Endothelial cell of hepatic sinusoid (primary cell): ENCODE data around the gene DBT.
"Not testable (repeated sequence)": the region's sequence is repeated elsewhere in the genome, so short reads cannot be mapped to it uniquely, and the experiment has no call there.

Experiments
- in situ Hi-C: cut with HindIII; loops from 2 replicates; pipeline ENCODE4 v1.10.0; 2017; ENCODE audit warnings: low sequenced_read_pairs

Gene DBT

DNA sequence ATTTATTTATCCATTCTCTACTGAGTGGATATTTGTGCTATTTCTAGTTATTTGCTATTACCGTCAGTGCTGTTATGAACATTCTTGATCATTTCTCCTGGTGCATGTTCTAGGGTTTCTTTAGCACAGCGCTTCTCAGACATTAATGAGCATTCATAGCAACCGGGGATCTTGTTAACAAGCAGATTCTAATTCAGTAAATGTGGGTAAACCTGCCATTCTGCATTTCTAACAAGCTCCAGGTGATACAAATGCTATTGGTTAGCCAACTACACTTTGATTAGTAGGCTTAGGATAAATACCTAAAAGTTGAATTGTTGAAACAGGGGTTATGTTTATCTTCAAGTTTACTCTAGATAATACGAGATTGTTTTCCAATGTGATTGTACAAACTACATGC lies 3.3 kb upstream of the DBT start:
- in situ Hi-C loops: no loop called here

DNA sequence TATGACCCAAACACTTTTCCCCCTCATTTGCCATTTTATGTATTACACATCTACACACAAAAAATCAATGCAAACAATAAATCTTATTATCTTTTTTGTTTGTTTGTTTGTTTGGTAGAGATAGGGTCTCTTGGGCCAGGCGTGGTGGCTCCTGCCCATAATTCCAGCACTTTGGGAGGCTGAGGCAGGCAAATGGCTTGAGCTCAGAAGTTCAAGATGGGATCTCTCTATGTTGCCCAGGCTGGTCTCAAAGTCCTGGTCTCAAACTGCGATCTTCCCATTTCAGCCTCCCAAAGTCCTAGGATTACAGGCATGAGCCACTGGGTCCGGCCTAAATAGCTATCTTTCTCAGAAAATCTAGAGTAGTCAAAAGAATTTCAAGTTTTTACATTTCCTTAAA lies 1.2 kb upstream of the DBT start:
- in situ Hi-C loops: no loop called here

DNA sequence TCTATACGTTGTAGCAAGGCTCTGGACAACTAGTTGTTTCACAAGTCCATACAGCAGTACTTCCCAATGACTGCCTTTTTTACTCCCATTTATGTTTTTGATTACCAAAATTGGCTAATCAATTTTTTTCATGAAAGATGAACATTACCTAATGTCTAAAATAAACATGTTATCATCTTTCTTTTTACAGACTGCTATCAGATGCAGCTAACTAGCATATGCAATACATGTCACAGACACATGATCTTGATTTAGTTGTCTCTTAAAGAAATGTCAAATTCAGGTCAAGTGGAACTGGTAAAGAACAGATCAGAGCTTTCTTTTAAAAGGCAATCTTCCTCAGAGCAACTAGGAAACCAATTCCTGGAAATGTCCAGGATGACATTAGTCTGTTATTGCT lies 630 bp upstream of the DBT start:
- in situ Hi-C loops: no loop called here

DNA sequence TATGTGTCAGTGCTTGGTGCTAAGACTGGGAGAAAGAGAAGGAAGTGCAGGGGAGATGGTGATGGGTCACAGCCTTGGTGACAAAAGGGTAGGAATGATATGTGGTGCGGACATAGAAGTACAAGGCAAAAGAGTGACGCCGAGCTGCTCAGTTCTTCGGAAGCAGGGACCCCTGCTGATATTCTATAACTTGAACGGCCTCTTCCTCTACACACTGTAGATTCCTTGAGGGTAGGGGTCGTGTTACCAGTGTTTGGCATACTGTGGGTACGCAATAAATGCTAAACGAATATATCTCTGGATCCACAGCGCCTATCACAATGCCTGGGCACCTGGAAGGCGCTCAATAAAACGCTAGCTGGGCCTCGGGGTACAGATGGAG lies 488 bp downstream of the DBT start:
- in situ Hi-C loops: no loop called here

DNA sequence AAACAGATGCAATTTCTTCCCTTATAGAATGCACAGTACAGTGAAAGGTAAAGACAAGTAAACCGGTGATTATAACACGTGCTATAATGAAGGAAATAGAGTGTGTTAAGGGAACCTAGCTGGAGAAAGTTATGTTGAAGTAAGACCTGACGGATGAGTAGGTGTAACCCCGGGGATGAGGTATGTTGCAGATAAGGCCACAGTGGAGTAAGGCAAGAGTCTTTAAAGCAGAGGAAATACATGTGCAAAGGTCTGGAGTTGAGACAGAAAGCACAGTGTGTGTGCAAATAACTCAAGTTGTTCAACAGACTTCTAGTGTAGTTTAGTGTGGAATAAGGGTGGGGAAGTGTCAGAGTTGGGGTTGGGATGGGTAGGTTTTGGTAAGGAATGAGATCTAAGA lies 2.9 kb downstream of the DBT start:
- in situ Hi-C loops: no loop called here

DNA sequence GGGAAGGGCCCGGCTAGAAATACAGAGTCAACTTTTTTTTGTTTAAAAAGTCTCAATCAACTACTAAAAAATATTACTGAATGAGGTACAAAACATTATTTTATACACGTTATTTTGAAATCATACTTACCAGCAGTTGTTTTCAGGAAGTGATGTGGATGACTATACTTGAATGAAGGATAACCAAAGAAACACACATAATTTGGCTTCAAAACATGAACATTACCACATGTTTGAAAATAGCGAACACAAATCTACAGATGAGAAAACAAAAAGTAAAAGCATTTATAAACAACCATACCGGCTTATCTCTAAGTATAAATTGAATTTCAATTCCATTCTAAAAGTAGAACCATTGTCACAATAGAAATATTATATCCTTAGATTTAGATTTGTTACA lies 9.0 kb downstream of the DBT start:
- in situ Hi-C loops: no loop called here

DNA sequence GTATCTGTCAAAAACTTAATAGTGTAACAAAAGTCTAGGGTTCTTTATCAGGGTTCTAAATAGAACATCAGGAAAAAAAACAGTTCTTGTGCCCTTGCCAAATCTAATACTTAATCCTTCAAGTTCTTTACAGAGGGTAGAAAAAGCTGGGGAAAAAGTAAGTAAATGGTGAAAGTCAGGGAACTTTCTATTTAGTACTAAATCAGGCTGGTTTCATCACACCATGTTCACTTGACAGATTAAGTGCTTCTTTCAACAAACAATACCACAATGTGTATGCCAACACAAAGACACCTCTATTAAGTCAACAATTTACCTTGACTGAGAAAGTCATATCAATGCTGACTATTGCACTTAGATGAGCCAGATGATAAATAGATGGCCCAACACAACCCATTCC lies 9.7 kb downstream of the DBT start:
- in situ Hi-C loops: no loop called here

DNA sequence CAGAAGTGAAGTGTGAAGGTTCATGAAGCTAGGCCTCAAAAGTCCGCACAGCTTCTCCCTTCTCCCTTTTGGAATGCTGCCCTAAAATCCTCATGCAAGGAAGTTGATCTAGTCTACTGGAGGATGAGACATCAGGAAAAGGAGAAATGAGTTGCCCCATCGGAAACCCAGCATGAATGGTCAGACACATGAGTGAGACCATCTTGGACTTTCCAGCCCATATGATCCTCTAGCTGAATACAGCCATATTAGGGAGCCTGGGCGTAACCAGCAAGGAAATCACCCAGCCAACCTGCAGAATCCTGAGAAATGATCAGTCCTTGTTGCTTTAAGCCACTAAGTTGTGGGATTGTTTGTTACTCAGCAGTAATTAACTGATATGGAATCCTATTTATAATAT lies 12.5 kb downstream of the DBT start:
- in situ Hi-C loops: no loop called here

DNA sequence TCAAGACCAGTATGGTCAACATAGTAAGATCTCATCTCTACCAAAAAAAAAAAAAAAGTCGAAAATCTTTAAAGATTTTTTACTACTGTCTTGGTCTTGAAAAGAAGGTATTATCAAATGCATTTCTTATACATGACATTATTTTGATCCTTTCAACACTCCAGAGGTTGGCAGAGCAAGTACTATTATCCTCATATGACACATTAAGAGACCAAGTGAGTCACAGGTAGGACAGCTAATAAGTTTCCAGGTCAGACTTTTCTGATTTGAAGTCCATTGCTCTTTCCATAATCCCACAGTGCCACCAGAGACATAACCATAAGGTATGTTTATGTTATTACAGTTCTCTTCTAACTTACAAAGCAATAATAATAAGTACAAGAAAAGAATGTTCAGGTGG lies 15.2 kb downstream of the DBT start:
- in situ Hi-C loops: no loop called here

DNA sequence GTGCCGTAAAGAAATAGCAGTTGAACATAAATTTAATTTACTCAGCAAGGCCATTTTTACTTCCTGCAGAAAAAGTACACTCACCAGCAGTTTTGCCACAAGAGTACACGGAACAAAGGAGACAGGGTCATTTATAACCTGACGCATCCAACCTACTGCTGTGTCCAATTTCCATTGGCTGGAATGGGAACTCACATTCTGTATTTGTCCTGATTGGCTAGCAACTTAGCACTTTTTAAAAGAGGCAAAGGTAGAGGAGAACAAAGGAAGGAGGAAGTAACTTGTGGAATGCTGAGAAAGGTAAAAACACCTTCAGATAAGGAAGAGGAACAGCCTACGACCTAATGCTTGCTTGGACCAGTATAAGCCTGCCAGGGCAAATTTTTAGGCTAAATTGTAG lies 16.1 kb downstream of the DBT start:
- in situ Hi-C loops: not testable (repeated sequence)

DNA sequence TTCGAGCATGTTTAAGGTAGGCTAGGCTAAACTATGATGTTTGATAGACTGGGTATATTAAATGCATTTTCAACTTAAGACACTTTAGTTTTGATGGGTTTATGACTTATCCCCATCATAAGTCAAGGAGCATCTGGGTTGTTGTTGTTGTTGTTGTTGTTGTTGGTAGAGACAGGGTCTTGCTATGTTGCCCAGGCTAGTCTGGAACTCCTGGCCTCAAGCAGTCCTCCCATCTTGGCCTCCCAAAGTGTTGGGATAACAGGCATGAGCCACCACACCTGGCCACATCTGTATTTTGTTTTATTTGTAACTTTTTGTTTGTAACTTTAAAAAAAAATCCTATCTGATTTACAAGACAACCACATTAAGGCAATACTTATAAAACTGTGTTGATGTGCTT lies 17.5 kb downstream of the DBT start:
- in situ Hi-C loops: no loop called here

DNA sequence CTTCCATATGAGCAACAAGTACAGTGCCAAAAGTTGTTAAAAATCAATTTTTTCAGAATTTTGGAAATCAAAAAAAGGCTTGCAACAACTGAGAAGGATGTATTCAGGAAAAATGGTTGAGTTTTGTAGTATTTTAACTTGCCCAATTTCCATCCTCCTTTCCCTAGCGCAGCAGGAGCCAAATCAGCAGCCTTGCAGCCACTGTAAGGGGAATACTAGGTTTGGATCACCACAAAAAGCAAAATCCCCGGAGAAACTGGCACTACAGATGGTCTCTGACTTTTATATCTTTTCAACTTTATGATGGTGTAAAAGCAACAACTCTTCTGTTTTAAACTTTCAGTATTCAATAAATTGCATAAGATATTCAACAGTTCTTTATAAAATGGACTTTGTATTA lies 17.9 kb downstream of the DBT start:
- in situ Hi-C loops: no loop called here

DNA sequence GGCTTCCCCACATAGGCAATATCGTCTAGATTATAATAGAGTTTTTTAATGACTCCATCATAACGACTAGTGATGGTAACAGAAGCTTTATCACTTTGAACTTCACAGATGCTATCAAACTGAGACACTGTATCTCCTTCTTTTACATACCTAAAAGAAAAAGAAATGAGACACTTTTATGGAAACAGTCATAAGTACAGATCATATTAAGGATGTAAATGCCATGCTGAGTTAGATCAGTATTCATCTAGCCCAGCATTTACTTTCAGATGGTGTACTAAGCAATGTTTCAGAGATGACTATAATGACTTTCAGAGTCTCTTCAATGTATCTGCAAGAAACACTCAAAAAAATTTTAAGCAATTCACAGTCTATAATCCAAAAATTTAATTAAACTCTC lies 18.9 kb downstream of the DBT start:
- in situ Hi-C loops: no loop called here

DNA sequence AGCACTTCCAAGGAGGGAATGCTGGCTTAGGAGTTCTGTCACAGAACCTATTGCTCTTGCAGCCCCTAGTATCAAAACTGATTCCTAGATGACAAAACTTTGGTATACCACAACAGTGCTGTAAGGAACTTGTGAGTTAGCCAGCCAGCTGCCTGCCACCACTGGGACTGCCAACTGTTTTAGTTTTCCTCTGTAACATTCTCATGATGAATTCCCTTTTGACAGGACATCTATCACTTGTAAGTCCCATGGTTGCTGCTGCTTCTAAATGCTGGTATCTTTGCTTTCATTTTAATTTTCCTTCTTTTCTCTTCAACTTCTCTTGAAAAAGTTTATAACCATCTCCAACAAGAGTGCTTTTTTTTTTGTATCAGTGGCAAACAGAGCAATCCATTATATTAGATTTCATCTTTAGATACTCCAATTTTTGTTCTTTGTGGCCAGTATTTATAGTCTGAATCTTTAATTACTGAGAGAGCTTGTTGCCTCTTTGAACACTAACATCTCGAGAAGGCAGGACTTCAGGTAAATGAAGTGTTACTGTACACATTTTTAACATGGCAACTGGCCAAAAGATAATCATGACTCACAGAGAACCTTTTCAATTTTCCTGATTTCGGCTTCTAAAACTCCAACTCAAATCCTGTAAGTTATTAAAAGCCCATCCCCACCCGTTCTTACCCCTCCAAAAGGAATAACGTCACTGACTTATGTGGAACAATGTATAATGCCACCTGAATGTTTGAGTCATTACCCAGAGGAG lies 19.8 kb downstream of the DBT start:
- in situ Hi-C loops: no loop called here

DNA sequence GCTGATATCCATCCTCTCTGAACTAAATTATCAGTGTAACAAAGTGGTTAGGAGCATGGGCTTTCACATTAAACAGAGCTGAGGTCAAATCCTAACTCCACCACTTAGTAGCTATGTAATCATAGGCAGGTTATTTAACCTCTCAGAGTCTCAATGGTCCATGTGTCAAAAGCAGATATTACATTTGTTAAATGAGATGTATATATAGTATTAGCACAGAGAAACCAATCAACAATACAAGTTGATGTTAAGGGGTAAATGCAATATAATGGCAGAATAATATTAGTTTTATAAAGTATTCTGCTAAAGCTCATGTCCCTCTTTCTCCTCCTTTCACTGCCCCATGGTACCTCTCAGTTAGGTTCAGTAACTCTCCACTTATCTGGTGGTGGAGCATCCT lies 27.2 kb downstream of the DBT start:
- in situ Hi-C loops: no loop called here

DNA sequence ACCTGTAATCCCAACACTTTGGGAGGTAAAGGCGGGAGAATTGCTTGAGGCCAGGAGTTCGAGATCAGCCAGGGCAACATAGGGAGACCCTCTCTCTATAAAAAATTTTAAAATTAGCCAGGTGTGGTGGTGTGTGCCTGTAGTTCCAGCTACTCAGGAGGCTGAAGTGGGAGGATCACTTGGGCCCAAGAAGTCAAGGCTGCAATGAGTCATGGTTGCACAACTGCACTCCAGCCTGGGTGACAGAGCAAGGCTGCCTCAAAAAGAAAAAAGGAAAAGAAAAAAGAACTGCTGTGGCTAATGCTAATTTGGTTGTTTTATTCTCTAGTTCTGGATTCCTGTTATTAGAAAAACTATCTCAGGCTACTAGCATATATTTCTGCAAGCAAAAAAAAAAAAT lies 29.8 kb downstream of the DBT start:
- in situ Hi-C loops: no loop called here

DNA sequence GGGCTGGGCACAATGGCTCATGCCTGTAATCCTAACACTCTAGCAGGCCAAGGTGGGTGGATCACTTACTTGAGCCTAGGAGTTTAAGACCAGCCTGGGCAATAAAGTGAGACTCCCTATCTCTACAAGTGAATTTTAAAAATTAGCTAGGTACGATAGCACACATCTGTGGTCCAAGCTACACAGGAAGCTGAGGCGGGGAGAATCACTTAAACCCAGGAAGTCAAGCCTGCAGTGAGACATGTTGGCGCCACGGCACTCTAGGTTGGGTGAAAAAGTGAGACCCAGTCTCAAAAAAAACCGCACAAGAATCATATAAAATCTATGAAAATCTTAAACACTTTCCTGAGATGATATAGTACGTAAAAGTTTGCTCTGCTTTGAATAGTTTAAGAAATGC lies 30.2 kb downstream of the DBT start:
- in situ Hi-C loops: no loop called here

DNA sequence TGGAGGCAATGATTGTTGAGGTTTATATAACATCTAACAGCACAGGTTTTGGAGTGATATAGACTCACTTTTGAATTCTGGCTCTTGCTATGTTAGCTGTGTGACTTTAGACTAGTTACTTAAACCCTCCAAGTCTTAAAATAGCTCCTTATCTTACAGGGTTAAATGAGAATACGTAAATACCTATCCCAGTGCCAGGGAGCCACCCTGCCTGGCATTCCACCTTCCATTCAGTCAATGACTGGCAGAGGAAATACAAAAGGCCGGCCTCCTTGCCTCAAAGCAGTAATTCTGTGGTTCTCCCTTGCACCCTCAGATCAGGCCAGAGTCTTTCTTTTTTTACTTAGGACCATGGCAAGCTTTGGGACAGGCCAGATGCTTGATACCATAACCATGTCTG lies 31.8 kb downstream of the DBT start:
- in situ Hi-C loops: no loop called here

DNA sequence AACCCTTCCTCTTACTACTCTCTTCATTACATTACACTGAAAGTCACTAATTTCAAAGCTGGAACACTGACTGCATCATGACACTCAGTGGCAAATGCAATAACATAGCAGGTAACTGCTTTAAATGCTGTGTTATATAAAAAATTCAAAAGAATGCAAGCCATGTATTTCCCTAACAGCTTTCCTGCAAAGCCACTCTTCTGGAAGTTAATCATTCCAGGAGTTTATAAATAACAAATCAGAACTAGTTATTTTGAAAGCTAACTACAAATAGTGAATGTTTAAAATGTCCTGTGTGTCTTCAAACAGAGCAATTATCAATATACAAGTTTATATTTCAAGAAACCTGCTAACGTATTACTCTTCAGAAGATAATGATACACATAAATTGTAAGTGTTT lies 34.5 kb downstream of the DBT start:
- in situ Hi-C loops: no loop called here

DNA sequence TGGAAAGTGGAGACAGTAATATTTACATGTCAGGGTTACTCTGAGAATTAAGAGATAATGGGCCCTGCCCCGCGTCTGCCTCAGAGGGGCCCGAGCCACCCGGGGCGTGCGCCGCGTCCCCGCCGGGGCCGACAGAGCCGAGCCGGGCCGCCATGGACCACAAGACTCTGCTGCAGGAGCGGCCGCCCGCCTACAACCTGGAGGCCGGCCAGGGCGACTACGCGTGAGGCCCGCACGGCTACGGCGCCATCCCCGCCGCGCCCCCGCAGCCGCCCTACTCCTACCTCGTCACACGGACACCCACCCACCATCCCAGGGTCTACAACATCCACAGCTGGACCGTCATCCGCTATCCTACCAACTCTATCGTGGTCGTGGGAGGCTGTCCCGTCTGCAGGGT lies 36.5 kb downstream of the DBT start:
- in situ Hi-C loops: no loop called here

DNA sequence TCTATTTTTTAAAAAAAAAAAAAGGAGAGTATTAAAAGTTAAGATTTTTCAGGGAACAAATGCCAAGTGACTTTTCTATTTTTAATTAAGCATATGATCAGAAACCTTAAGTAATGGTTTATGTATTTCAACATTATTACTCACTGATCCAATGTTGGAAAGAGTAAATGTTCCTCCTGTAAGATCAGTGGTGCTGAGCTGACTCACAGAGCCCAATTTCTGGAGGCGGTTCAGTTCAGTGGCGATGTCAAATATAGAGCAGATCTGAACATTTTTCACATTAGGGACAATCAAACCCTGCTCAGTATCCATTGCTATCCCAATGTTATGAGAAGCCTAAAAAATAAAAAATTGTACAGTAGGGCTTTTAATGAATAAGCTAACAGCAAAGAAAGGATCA lies 43.3 kb downstream of the DBT start:
- in situ Hi-C loops: no loop called here

DNA sequence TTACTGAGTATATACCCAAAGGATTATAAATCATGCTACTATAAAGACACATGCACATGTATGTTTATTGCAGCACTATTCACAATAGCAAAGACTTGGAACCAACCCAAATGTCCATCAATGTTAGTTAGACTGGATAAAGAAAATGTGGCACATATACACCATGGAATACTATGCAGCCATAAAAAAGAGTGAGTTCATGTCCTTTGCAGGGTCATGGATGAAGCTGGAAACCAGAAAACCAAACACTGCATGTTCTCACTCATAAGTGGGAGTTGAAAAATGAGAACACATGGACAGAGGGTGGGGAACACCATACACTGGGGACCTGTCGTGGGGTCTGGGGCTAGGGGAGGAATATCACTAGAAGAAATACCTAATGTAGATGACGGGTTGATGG lies 44.0 kb downstream of the DBT start:
- in situ Hi-C loops: not testable (repeated sequence)

DNA sequence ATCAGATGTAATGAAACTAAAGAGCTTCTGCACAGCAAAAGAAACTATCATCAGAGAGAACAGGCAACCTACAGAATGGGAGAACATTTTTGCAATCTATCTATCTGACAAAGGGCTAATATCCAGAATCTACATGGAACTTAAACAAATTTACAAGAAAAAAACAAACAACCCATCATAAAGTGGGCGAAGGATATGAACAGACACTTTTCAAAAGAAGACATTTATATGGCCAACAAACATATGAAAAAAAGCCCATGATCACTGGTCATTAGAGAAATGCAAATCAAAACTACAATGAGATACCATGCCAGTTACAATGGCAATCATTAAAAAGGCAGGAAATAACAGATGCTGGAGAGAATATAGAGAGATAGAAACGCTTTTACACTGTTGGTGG lies 44.5 kb downstream of the DBT start:
- in situ Hi-C loops: not testable (repeated sequence)
